ENCODE results near the gene ISOC1. TPM values are rescaled to one million over a fixed set of nuclear protein-coding genes. Genes with fewer than 3 reads are reported as not detected.

The ISOC1 gene
- total RNA-seq, 4 donors from 2014 or later: 37.7 to 67.2 (median 38.7) TPM

- H3K4me3 ChIP-seq (ENCODE audit: low read depth, poor library complexity, severe bottlenecking): no peak overlapping the region
- TF ChIP-seq POLR2A (IDR thresholded peaks at IDR 0.05): no peak
- TF ChIP-seq CTCF (IDR thresholded peaks at IDR 0.05): no peak
- intact Hi-C loops (cut with DNase I; ENCODE audit: low total_unique reads): no loop called here
- no peak for DNase-seq (ENCODE audit: low spot score in 2 of 2)
- 40 to 47% methylated on average over 3 of the region's 3 CpGs for WGBS, 2 donors
Observed at GRCh38 chr5:129098488-129099183, 4.1 kb downstream of the ISOC1 start.

GRCh38 chr5:129099184-129099569 is 4.6 kb downstream of the ISOC1 start:
- intact Hi-C loops (cut with DNase I; ENCODE audit: low total_unique reads): no loop called here
- 37 to 80% methylated on average over 1 of the region's 1 CpG for WGBS, 2 donors
- TF ChIP-seq CTCF (IDR thresholded peaks at IDR 0.05) (no peak), POLR2A (IDR thresholded peaks at IDR 0.05) (no peak)
- DNase-seq (ENCODE audit: low spot score in 2 of 2): no peak
- H3K4me3 ChIP-seq (ENCODE audit: low read depth, poor library complexity, severe bottlenecking): no peak overlapping the region

- 77 to 96% methylated on average over 2 of the region's 2 CpGs for WGBS, 2 donors
- DNase-seq (ENCODE audit: low spot score in 2 of 2): no peak
- intact Hi-C loops (cut with DNase I; ENCODE audit: low total_unique reads): no loop called here
- no peak for TF ChIP-seq POLR2A (IDR thresholded peaks at IDR 0.05)
- no peak for TF ChIP-seq CTCF (IDR thresholded peaks at IDR 0.05)
- H3K4me3 ChIP-seq (ENCODE audit: low read depth, poor library complexity, severe bottlenecking): no peak overlapping the region
Observed at GRCh38 chr5:129101794-129102193, 7.2 kb downstream of the ISOC1 start.

- TF ChIP-seq CTCF (IDR thresholded peaks at IDR 0.05) (no peak), POLR2A (IDR thresholded peaks at IDR 0.05) (no peak)
- intact Hi-C loops (cut with DNase I; ENCODE audit: low total_unique reads): no loop called here
- no peak overlapping the region for H3K4me3 ChIP-seq (ENCODE audit: low read depth, poor library complexity, severe bottlenecking)
- no peak for DNase-seq (ENCODE audit: low spot score in 2 of 2)
Observed at GRCh38 chr5:129103397-129103796, 8.8 kb downstream of the ISOC1 start.

GRCh38 chr5:129104915-129105455 is 10.4 kb downstream of the ISOC1 start:
- intact Hi-C loops (cut with DNase I; ENCODE audit: low total_unique reads): no loop called here
- no peak for DNase-seq (ENCODE audit: low spot score in 2 of 2)
- 87 to 94% methylated on average over 5 of the region's 5 CpGs for WGBS, 2 donors
- TF ChIP-seq CTCF (IDR thresholded peaks at IDR 0.05) (no peak), POLR2A (IDR thresholded peaks at IDR 0.05) (no peak)
- no peak overlapping the region for H3K4me3 ChIP-seq (ENCODE audit: low read depth, poor library complexity, severe bottlenecking)

- WGBS, 2 donors: 94 to 100% methylated on average over 1 of the region's 1 CpG
- intact Hi-C loops (cut with DNase I; ENCODE audit: low total_unique reads): no loop called here
- no peak overlapping the region for H3K4me3 ChIP-seq (ENCODE audit: low read depth, poor library complexity, severe bottlenecking)
- DNase-seq (ENCODE audit: low spot score in 2 of 2): no peak
- TF ChIP-seq CTCF (IDR thresholded peaks at IDR 0.05): no peak
- TF ChIP-seq POLR2A (IDR thresholded peaks at IDR 0.05): no peak
Observed at GRCh38 chr5:129107637-129108036, 13.1 kb downstream of the ISOC1 start.

All from lower leg skin (tissue), 4 donors.